GM08714 (cell line): ENCODE results near the gene CHMP5.

Experiments
- H3K4me3 ChIP-seq: fragments of 200-500 bp; sonication (Bioruptor generic); 2 replicates; pipeline ENCODE4 v1.5.1; 2014; ENCODE audit warnings: mild to moderate bottlenecking, low read length, inconsistent platforms
- ZNF274 ChIP-seq: IDR thresholded peaks from 2 replicates; pipeline ENCODE4 v1.6.1; 2012; ENCODE audit warnings: mild to moderate bottlenecking, low read depth, low read length

CHMP5 gene

DNA sequence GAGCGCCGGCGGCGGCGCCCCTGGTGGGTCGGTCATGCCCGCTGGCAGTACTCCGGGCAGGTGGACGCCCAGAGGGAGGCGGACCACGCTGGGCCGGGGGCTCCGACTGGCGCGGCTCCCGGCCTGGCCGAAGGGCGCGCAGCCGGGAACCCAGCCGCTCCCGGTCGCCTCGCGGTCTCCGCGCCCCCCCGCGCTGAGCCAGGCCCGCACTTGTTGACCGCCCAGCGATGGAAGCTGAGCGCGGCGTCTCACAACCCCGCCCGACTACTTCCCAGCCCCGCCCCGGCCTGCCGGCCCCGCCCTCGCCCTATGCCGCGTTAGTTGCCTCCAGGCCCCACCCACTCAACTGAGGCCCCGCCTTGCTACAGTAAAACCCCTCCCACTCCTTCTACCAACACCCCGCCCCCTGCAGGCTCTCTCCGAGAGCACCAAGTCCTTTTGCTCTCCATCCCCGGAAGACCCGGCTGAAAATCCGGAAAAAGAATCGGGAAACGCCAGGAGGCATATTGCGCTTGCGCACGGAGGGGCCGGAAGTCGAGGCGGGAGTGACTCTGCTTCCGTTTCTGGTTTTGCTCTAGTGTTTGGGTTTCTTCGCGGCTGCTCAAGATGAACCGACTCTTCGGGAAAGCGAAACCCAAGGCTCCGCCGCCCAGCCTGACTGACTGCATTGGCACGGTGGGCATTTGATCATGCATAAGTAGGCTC, at the start of gene CHMP5, which contains the start of gene BAG1:
TSS of gene CHMP5 (plus strand) at position 577 of the 705 bp plus-strand sequence. CDS start at position 607, 30 bp downstream.
TSS of gene BAG1 (minus strand) at position 236 of the 705 bp plus-strand sequence.
- TF ChIP-seq ZNF274, result no peak
- H3K4me3 ChIP-seq, result peak within 1 kb of the TSS; percentile 97

DNA sequence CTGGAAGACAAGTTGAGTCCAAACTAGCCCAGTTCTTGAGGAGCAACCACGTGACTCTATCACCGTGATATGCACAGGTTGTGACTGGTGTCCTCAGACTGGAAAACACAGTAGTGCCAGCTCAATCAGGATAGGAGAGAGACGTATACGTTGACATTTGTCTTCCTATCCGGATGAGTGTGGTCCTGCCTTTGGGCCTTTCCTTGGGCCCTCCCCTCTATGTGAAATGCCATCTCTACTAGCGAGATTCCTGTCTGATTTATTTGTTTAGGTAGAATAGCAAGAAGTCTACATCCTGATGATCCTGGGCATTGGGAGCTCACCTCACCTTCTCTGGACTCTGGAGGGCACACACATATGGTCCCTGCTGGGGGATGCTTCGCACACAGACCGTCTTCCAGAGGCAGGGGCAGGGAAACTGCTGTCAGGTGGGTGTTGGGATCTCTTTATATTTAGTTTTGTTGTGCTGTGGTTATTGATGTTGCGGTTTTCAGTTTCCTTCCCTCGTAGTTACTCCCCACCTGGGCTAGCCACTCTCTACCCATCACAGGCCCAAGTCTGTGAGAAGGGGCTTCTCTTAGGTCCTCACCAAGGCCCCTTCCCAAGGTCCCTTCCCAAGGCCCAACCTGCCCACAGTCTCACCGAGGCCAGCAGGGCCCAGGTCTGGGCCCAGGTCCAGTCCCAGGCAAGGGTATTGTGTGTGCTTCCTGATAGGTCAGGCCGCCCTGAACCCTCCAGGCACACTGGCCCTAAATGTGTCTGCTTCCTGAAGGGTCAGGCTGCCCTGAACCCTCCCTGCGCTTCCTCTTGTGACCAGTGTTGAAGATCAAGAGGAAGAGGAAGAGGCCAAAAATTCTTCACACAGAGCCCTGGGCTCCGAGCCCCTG, 43.9 kb upstream of the CHMP5 start:
- TF ChIP-seq ZNF274, result no peak
- no peak overlapping the region for H3K4me3 ChIP-seq

DNA sequence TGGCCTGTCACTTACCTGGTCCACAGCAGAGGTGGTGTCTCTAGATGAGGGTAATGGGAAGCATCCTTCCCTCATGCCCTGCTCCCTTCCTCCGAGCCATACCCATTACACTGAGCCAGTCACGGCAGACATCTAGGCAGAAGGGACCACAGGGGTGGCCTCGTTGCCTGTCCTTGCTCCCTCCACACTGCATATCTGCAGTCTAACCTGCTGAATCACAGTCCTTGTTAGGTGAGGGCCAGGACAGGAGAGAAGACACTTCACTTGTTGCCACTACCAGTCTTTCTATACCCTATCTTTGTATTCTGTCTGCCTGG, 43.3 kb upstream of the CHMP5 start:
- TF ChIP-seq ZNF274, result no peak
- no peak overlapping the region for H3K4me3 ChIP-seq

DNA sequence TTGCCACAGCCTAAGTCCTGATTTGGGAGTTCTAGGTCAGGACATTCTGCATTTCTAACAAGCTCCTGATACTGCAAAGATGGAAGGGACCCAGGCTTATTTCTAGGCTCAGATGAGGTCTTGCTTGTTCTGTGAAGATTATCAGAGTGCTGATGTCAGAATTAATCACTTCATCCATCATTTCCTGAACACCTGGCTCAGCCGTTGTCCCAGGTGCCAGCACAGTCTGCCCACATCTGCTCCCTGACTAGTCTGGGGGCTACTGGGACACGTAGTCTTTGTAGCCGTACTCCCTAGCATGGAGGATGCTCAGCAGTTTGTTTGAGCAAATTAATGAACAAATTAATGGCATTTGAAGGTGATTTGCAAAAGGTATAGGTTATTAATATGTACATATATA, 42.8 kb upstream of the CHMP5 start:
- TF ChIP-seq ZNF274, result no peak
- no peak overlapping the region for H3K4me3 ChIP-seq

DNA sequence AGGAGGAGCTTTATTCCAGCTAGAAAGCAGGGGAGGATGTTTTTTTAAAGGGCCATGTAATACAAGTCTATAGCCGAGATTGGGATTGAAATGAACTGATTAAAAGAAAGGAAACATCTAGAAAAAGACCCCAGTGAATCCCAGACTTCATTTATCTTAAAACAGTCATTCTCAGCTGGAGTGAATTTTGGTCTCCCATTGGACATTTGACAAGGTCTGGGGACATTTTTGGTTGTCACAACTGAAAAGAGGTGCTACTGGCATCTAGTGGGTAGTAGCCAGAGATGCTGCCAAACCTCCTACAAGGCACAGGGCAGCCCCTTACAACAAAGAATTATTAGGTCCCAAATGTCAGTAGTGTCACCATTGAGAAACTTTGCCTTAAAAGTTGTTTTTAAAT, 41.2 kb upstream of the CHMP5 start:
- TF ChIP-seq ZNF274, result no peak
- no peak overlapping the region for H3K4me3 ChIP-seq

DNA sequence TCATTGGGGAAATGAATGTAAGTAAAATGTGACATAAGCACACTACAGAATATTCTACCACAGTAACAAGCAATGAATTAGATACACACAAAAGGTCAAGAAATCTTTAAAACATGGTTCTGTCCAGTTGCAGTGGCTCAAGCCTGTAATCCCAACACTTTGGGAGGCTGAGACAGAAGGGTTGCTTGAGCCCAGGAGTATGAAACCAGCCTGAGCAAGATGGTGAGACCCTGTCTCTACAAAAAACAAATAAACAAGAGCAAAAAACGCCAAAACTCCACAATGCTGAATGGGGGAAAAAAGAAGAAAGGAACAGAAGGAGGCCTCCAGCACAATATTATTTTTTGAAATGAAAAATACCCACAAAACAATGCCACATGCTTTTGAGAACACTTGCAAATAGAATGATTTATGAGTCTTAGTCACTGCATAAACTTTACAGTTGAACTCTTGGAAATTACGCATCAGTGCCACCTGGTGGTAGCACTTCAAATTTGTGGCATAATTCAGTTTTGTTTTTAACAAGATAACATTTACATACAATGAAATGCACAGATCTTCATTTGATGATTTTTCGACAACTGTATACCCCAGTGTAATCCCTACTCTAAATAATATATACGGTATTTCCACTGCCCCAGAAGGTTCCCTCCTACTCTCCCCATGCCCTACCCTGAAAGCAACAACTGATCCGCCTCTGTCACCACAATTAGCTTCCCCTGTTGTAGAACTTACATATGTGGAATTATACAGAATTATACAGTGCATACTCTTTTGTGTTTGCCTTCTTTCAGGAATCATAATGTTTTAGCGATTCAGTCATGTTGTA, 39.3 kb upstream of the CHMP5 start:
- no peak overlapping the region for H3K4me3 ChIP-seq
- TF ChIP-seq ZNF274, result no peak

DNA sequence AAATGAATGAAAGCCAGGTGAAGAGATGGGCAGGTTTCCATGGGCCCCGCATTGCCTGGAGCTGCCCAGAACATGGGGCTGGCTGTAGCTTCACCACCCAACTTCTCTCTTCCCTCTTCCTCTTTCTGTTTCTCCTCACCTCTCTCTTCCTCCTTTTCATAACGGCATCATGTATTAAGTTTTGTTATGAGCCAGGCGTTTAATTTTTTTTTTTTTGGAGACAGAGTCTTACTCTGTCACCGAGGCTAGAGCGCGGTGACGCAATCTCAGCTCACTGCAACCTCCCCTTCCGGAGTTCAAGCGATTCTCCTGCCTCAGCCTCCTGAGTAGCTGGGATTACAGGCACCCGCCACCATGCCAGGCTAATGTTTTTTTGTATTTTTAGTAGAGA, 37.8 kb upstream of the CHMP5 start:
- H3K4me3 ChIP-seq, result no peak overlapping the region

DNA sequence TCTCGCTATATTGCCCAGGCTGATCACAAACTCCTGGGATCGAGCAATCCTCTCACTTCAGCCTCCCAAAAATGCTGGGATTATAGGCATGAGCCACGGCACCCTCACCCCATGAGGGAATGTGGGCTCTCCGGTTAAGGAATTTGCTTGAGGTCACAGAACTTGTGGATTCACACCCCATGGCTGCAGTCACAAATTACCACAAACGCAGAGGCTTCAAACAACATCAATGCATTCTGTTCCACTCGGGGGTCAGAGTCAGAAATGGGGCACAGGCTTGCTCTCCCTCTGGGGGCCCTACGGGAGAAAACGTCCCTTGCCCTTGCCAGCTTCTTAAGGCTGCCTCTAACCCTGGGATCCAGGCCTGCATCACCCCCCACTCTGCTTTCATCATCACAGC, 37.1 kb upstream of the CHMP5 start:
- no peak overlapping the region for H3K4me3 ChIP-seq
- no peak for TF ChIP-seq ZNF274

More for the DNA sequence above, 37.8 kb upstream of the CHMP5 start:
- no peak for TF ChIP-seq ZNF274

DNA sequence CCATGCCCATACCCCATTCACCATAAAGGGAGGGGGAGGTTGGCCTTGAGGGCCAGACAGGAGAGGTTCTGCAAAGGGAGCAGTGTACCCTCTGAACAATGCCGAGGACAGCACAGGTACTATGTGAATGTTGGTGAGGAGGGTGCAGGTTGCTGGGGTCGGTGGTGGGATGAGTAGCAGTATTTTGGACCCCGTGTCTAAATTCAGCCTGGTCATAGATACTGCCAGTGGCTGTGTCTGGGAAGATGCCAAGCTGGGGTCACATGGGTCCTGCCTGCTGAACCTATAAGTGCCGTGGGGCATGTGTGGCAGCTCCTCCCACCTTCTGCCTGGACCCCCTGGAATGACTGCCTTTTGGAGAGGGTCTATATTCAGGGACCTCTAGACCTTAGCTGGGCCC, 36.2 kb upstream of the CHMP5 start:
- TF ChIP-seq ZNF274, result no peak
- no peak overlapping the region for H3K4me3 ChIP-seq

DNA sequence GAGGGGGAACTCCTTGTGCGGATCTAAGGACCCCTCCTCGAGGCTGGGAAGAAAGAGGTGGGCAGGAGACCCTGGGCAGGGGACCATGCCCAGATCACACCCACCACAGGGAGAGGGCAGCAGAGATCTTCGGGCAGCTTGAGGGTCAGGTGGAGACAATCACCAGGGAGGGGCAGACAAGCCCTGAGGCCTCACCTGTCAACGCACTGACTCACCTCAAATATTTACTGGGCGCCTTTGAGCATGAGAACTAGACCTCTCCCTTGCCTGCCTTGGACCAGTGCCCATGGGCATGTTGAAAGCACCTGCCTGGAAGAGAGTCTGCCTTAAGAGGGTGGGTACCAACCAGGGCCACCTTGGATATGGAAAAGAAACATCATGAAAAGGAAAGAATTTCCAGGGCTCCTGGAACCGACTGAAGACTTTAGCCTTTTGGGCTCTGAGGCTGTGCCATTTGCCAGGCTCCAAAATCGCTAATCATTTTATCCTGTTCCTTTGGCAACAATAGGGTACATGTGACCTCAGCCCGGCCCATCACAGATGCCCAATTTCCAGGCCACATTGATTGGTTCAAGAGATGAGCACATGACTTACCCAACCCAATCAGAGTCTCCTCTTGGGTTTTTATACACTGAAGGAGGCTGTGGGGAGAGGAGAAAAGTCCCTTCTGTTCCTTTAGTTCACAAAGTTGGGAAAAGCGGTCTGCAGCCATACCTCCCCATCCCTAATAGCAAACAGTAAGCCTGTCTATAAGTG, 35.3 kb upstream of the CHMP5 start:
- TF ChIP-seq ZNF274, result no peak

DNA sequence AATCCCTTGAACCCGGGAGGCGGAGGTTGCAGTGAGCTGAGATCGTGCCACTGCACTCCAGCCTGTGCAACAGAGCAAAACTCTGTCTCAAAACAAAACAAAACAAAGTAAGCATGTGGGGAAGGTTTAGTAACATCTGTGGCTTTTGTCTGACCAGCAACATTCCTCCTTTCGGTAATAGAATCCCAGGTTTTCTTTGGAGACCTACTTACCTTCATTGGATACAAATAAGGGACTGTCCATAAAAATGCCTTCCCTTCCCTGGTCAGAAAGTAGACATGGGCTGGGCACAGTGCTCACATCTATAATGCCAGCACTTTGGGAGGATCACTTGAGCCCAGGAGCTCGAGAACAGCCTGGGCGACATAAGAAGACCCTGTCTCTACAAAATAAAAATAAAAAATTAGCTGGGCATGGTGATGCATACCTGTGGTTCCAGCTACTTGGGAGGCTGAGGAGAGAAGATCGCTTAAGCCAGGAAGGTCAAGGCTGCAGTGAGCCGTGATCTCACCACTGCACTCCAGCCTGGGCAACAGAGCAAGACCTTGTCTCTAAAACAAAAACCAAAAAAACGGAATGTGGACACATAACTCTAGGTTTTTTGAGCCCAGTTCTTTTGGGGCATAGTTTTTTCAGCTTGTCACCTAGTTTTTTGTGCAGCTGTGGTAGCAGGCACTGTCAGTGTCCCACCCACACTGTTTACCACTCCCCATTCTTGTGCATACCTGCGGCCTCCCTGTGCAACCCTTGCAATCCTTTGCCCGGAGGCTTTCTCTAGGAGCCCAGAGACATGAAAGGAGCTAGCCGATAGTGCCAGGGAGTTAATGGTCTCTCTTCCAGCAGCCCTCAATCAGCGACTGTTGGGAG, 33.9 kb upstream of the CHMP5 start:
- TF ChIP-seq ZNF274, result no peak
- no peak overlapping the region for H3K4me3 ChIP-seq

More for the DNA sequence above, 35.3 kb upstream of the CHMP5 start:
- no peak overlapping the region for H3K4me3 ChIP-seq

DNA sequence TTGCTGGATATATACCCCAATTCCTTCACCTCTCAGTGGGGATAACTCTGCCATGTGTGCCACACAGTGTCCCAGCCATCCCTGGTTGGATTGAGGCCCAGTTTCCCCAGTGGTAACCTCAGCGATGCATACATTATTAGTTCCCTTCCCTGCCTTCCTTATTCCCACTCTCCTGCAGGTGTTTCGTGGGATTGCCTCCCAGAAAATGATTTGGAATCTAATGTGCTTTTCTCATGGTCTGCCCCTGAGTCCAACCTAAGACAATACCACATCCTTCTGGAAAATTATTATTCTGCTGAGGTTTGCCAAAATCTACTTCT, 33.3 kb upstream of the CHMP5 start:
- no peak for TF ChIP-seq ZNF274
- H3K4me3 ChIP-seq, result no peak overlapping the region

DNA sequence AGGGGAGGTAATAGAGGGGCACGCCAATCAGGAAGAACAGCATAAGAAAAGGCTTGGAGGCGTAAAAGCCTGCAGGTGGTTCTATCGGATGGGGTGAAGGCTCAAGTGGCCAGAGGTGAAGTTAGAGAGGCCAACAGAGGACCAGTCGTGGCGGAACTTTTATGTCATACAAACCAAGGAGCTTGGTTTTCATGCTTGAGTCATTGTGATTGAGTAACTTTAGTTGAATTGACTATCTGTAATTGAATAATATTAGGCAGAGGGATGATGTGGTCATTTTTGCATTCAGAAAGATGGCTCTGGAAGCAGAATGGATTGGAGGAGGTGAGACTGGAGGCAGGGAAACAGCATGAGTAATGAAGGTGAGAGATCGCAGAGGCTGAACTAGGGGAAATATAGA, 32.0 kb upstream of the CHMP5 start:
- H3K4me3 ChIP-seq, result no peak overlapping the region
- TF ChIP-seq ZNF274, result no peak
